HepG2 (cell line): ENCODE measurements around the gene KCNJ6.

Experiments
- ARNT ChIP-seq: fragments of 450-650 bp; IDR thresholded peaks from 2 replicates; pipeline ENCODE4 v1.6.1; 2017
- CBFB ChIP-seq: sonication (generic); formaldehyde crosslinking; IDR thresholded peaks from 2 replicates; pipeline ENCODE4 v1.4.0; 2020; ENCODE audit warnings: missing genetic modification reagents
- EP300 ChIP-seq, 3 experiments: sonication (generic) in 1 of 3; formaldehyde crosslinking in 1 of 3; IDR thresholded peaks; 2 replicates each; pipeline versions ENCODE4 v1.5.1 to v1.6.1; 2011 to 2020; ENCODE audit warnings: low read depth in 2 of 3, low read length in 2 of 3, borderline replicate concordance in 1 of 3, improper control_type of control experiment in 1 of 3, mild to moderate bottlenecking in 1 of 3, missing genetic modification reagents in 1 of 3, moderate library complexity in 1 of 3
- POLR2A ChIP-seq, 2 experiments: IDR thresholded peaks; 2 replicates each; pipeline ENCODE4 v1.6.1; 2011; ENCODE audit warnings: low read depth in 2 of 2, low read length in 2 of 2, mild to moderate bottlenecking in 1 of 2, moderate library complexity in 1 of 2; ENCODE audit not compliant: insufficient read depth in 1 of 2
- SUZ12 ChIP-seq: fragments of 150-350 bp; IDR thresholded peaks from 2 replicates; pipeline ENCODE4 v1.6.1; 2014; ENCODE audit warnings: low read depth, low read length
- TCF7L2 ChIP-seq: IDR thresholded peaks from 2 replicates; pipeline ENCODE4 v1.6.1; 2011; ENCODE audit warnings: mild to moderate bottlenecking, low read depth, low read length, moderate library complexity
- YEATS2 ChIP-seq: sonication (generic); formaldehyde crosslinking; IDR thresholded peaks from 2 replicates; pipeline ENCODE4 v1.4.0; 2020; ENCODE audit warnings: missing genetic modification reagents, borderline replicate concordance
- TF ChIP-seq, protein P1 (sequence below): sonication (generic); formaldehyde crosslinking; IDR thresholded peaks from 2 replicates; pipeline ENCODE4 v1.8.1; 2023; ENCODE audit warnings: mild to moderate bottlenecking, missing genetic modification reagents
- TF ChIP-seq, protein P2 (sequence below): sonication (generic); formaldehyde crosslinking; IDR thresholded peaks from 2 replicates; pipeline ENCODE4 v1.5.0; 2020; ENCODE audit warnings: mild to moderate bottlenecking, missing genetic modification reagents, moderate library complexity

GRCh38 chr21:37819372-37819771, 96.9 kb downstream of the KCNJ6 start:
- TF ChIP-seq POLR2A (IDR thresholded peaks at IDR 0.05; ENCODE audit: insufficient read depth in 1 of 2, low read depth in 2 of 2, low read length in 2 of 2): no peak
- TF ChIP-seq, protein P1, sequence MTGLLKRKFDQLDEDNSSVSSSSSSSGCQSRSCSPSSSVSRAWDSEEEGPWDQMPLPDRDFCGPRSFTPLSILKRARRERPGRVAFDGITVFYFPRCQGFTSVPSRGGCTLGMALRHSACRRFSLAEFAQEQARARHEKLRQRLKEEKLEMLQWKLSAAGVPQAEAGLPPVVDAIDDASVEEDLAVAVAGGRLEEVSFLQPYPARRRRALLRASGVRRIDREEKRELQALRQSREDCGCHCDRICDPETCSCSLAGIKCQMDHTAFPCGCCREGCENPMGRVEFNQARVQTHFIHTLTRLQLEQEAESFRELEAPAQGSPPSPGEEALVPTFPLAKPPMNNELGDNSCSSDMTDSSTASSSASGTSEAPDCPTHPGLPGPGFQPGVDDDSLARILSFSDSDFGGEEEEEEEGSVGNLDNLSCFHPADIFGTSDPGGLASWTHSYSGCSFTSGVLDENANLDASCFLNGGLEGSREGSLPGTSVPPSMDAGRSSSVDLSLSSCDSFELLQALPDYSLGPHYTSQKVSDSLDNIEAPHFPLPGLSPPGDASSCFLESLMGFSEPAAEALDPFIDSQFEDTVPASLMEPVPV: no peak
- TF ChIP-seq, protein P2, sequence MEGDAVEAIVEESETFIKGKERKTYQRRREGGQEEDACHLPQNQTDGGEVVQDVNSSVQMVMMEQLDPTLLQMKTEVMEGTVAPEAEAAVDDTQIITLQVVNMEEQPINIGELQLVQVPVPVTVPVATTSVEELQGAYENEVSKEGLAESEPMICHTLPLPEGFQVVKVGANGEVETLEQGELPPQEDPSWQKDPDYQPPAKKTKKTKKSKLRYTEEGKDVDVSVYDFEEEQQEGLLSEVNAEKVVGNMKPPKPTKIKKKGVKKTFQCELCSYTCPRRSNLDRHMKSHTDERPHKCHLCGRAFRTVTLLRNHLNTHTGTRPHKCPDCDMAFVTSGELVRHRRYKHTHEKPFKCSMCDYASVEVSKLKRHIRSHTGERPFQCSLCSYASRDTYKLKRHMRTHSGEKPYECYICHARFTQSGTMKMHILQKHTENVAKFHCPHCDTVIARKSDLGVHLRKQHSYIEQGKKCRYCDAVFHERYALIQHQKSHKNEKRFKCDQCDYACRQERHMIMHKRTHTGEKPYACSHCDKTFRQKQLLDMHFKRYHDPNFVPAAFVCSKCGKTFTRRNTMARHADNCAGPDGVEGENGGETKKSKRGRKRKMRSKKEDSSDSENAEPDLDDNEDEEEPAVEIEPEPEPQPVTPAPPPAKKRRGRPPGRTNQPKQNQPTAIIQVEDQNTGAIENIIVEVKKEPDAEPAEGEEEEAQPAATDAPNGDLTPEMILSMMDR (CRISPR knock-in tag): no peak
- TF ChIP-seq EP300 (IDR thresholded peaks at IDR 0.05; ENCODE audit: low read depth in 2 of 2, low read length in 2 of 2): no peak
- TF ChIP-seq EP300 (CRISPR knock-in tag; IDR thresholded peaks at IDR 0.05; ENCODE audit: borderline replicate concordance): no peak
- TF ChIP-seq SUZ12: no peak
- TF ChIP-seq TCF7L2: no peak
- TF ChIP-seq CBFB: no peak
- TF ChIP-seq YEATS2 (CRISPR knock-in tag): no peak
- TF ChIP-seq ARNT: no peak
